Measurements from ENCODE around the gene GORAB.

Gene GORAB, protein sequence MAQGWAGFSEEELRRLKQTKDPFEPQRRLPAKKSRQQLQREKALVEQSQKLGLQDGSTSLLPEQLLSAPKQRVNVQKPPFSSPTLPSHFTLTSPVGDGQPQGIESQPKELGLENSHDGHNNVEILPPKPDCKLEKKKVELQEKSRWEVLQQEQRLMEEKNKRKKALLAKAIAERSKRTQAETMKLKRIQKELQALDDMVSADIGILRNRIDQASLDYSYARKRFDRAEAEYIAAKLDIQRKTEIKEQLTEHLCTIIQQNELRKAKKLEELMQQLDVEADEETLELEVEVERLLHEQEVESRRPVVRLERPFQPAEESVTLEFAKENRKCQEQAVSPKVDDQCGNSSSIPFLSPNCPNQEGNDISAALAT

DNA sequence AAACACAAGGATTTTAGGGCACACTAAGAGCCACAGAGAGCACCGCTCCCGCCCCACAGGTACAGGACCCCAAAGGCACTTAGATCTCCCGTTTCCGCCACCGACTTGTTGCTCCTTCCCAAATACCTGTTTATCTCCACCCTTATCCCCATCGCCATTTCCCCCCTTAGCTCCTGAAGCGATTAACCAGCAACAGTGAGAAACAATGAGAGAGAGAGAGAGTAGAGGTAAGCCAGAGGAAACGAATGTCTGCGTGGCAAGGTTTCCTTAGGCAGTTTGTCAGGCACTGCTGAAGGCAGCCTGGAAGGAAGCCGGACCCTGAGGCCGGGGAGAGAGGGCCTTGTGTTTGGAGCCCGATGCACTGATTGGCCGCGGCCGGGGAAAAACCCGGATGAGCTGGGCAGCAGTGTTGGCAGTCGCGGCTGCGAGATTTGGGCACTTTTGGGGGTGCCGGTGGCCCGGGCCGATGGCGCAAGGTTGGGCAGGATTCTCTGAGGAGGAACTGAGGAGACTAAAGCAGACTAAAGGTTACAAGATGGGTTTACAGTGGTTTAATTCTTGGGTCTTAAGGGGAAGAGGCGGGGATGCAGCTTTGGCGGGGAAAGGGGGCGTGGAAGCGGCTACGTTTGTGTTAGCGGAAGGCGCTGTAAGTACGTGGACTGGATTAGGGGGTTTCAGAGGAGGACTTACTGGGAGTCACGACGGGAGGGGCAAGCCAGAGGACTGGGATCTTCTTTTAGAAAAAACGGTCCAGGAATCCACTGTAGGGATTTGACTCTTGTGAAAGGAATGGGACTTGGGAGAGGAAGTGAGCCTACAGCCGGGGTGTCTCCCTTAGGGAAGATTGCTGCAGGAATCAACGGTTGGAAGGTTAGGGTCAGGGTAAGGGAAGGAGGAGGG is at the start of gene GORAB:
TSS of gene GORAB (plus strand) at position 409 of the 900 bp plus-strand sequence. CDS start at position 467, 58 bp downstream.
- peak; percentile 93 to 94 for DNase-seq (ENCODE audit: low read depth in 2 of 2)

DNA sequence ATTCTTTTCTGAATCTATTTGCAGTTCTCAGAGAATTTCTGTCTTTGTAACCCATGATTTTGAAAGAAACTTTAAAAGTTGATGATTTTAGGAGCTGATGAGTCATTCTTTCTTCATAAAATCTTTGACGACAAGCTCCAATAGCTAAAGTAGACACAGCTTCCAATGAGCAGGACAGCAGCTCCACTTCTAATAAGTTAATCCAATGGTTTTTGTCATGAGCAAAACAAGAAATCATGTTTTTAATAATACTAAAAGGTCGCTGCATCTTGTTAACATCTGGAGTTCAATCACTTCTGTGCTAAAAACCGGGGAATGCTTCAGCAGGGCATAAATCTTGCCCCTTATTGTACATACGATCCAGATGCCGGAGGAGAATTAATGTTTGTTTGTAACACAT is 48.9 kb upstream of the GORAB start:
- peak; percentile 83 to 87 for DNase-seq (ENCODE audit: low read depth in 2 of 2)

DNA sequence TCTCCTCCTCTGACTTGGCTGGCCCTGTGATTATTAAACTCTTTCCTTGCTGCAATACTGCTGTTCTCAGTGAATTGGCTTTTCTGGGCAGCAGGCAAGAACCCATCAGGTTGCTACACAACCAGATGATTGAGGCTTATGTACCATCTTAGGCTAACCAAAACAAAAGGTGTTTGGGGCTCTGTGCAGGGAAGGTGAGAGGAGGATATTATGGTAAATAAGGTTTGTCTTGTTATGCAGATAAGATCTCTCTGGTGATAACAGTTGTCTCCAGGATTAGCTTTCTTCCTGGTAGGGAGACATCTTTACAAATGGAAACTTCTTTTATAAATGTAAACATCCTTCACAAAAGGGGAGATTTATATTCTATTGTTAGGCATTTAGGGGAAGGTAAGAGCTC is 44.5 kb upstream of the GORAB start:
- no peak for DNase-seq (ENCODE audit: low read depth in 2 of 2)

DNA sequence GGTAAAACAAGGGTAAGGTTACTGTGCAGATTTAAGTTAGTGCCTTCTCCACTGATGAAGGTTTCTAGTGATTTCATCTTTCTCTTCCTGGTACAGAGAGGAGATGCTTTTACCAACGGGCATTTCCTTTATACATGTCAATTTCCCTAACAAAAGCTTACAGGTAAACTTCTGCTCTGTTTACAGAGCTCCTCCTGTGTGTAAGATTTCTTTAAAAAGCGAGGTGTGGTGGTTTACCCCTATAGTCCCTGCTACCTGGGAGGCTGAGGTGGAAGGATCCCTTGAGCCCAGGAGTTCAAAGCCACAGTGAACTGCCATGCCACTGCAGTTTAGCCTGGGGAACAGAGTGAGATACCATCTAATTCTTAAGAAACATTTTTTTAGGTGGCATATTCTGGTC is 40.7 kb upstream of the GORAB start:
- no peak for DNase-seq (ENCODE audit: low read depth in 2 of 2)

- DNase-seq (ENCODE audit: low read depth in 2 of 2), result no peak
Measured at GRCh38 chr1:170494369-170494768, 37.6 kb upstream of the GORAB start.

- no peak for DNase-seq (ENCODE audit: low read depth in 2 of 2)
Measured at GRCh38 chr1:170495006-170495405, 37.0 kb upstream of the GORAB start.

DNA sequence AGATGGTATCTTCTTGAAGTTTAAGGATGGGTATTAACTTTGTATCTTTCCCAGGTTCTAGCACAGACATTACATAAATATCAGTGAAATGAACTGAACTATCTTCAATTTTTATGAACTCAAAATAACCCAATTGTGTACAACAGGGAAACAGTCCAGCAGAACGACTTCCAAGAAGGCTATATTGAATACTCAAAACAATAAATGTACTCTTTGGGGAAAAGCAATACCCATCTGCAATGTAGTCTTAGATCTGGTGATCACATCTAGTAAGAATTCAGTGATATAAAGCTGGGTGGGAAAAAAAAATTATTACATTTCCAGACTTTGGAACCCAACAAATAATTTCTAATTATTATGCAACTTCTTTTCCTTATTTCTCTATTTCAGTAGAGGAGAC is 33.1 kb upstream of the GORAB start:
- DNase-seq (ENCODE audit: low read depth in 2 of 2), result no peak

DNA sequence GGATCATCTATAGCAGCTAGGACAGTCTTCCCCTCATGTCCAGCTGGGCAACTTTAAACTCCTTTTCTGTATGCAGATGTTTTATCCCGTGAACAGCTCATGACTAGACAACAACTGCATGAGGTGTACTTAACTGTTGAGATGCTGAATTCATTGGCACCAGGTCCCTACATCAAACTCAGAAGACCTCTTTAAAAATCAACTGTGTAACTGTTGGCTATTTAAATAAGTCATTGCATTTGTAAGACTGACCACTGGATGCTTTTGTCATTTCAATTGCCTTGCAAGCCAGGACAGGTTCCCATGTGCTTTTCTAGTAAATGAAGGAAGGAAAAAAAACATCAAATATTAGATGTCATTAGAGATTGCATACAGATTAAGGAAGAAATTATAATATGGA is 28.3 kb upstream of the GORAB start:
- no peak for DNase-seq (ENCODE audit: low read depth in 2 of 2)

- no peak for DNase-seq (ENCODE audit: low read depth in 2 of 2)
Measured at GRCh38 chr1:170510163-170510562, 21.8 kb upstream of the GORAB start.

DNA sequence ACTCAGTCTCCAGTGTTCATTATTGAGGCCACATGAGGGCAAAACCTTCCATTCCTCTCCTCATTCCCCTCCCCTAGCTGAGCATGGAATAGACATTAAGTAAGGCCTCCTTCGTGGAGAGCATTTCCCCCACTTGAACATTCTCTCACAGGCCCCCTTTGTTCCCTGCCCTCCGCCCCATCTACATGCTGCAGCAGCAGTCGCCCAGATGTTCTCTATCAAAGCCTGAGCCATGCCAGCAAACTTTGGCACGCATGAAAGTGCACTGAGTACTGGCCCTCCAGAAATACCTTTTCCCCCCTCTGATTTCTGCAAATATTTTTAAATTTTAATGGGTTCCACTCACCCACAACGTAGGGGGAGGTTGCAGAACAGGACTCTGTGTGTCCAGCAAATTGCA is 20.9 kb upstream of the GORAB start:
- DNase-seq (ENCODE audit: low read depth in 2 of 2), result no peak

DNA sequence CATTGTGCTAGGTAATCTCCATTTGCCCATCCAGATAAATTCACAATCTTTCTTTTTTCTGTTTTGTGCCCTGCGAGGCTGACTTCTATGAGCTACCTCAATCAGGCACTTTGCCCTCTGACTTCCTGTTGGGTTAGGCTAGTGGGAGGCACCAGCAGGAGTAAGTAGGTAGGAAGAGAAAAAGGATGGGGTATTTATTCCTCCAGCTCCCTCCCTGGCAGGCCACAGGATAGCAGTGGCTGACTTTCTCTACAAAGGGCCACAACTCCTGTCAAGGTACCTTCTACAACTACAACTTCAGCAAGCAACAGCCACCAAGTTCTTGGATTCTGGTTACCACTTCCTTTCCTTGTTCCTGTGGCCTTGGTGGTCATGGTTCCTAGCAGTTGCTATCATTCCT is 18.8 kb upstream of the GORAB start:
- no peak for DNase-seq (ENCODE audit: low read depth in 2 of 2)

- DNase-seq (ENCODE audit: low read depth in 2 of 2), result no peak
Measured at GRCh38 chr1:170518185-170518834, 13.7 kb upstream of the GORAB start.

DNA sequence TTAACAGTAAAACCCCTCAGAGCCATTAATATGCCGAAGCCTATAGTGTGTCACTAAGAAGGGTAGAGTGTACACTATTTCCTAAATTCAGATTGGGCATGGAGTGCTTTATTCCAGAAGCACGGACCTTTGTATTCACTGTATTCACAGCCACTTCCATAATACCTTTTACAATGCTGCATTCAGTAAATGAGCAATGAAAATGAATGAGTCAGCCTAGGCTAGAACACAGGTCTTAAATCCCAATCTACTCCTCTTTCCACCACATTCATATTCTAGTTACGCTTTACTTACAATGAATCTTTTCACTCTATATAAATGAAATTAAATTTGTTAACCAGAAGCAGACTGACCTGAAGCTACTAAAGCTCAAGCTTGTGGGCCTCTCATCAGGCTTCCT is 13.0 kb upstream of the GORAB start:
- no peak for DNase-seq (ENCODE audit: low read depth in 2 of 2)

- DNase-seq (ENCODE audit: low read depth in 2 of 2), result no peak
Measured at GRCh38 chr1:170520601-170521000, 11.4 kb upstream of the GORAB start.

- DNase-seq (ENCODE audit: low read depth in 2 of 2), result no peak
Measured at GRCh38 chr1:170521818-170522217, 10.1 kb upstream of the GORAB start.

DNA sequence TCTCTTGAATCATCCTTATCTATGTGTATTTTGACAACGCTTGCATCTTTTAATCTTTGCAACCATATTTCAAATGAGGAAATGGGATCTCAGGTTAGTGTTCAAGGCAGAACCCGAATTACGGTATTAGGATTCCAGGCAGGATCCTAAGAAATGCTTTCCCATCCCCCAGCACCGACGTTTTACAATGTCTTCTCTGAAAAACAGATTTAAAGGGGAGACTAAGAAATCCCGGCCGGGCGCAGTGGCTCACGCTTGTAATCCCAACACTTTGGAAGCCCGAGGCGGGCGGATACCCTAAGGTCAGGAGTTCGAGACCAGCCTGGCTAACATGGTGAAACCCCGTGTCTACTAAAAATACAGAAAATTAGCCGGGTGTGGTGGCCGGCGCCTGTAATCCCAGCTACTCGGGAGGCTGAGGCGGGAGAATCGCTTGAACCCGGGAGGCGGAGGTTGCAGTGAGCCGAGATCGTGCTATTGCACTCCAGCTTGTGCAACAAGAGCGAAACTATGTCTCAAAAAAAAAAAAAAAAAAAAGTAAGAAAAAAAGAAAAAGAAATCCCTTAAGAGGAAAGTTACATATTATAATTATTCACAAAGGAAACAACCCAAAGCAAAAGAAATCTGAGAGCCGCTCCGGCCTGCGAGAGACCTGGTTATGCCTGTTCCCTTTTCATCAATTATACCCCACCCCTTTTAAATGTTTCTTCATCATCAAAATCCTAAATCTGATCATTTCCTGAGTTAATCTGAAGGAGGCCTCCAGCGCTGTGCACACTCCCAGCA is 801 bp upstream of the GORAB start:
- DNase-seq (ENCODE audit: low read depth in 2 of 2), result no peak

- DNase-seq (ENCODE audit: low read depth in 2 of 2), result peak; percentile 42
Measured at GRCh38 chr1:170533298-170533697, 1.3 kb downstream of the GORAB start.

DNA sequence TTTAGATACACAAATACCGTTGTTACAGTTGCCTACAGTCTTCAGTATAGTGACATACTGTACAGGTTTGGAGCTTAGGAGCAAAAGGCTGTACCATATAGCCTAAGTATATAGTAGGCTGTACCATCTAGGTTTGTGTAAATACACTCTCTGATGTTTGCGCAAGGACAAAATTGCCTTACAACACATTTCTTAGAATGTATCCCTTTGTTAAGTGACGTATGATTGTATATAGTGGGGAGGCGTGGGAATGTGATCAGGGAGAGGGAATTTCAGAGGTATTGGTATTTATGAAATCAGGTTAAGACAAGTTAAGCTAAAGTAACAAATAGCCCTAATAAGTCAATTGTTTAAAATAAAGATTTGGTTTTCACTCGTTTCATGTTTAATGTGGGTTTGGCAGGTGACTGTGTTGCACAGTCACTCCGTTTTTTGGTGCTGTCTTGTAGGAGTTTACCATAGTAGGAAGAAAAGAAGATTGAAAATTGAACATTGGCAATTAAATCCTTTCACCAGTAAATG is 2.7 kb downstream of the GORAB start:
- DNase-seq (ENCODE audit: low read depth in 2 of 2), result no peak

DNA sequence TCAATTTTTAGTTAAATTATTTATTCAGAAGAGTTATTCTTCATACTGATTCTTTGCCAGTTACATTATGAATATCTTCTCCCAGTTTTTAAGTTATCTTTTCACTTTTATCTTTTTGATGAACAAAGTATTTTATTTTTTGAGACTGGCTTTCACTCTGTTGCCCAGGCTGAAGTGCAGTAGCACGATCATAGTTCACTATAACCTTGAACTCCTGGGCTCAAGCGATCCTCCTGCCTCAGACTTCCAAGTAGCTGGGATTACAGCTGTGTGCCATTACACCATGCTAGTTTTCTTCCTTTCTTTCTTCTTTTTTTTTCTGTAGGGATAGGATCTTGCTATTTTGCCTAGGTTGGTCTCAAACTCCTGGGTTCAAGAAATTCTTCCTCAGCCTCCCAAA is 3.5 kb downstream of the GORAB start:
- DNase-seq (ENCODE audit: low read depth in 2 of 2), result no peak

DNA sequence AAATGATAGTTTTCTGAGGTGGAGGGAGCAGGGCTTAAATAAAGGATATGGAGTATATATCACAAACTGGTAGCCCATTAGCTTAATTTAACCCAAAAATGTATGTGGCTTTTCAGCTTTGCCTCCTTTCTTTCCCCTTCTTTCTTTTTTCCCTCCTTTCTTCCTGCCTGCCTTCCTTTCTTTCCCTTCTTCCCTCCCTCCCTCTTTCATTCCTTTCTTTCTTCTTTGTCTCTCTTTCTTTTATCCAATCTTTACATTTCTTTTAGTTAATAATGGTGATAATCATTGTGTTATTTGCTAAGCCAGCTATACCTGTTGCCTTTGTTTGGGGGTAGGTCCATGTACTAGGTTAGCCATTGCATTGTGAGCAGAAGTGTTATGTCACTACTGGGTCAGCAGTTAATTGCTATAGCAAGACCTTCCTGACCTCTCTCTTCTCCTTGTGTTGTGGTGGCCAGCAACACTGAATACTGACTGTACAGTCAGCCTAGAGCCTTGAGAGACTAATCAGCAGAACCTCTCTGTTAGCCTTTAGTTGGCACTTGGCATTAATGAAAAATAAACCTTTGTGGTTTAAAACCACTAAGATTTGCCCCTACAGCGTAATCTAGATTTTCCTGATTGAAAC is 5.1 kb downstream of the GORAB start:
- no peak for DNase-seq (ENCODE audit: low read depth in 2 of 2)

All from fibroblast of skin of left quadriceps (primary cell).